GM23338 (cell line): Measurements from ENCODE around the gene STKLD1. TPM values are rescaled to one million over a fixed set of nuclear protein-coding genes. Genes with fewer than 3 reads are reported as not detected.

Source experiments
- ATAC-seq: fragments of 200-7000 bp; cut with Tn5 transposase; 3 replicates; pipeline ENCODE4 v1.9.1; 2020
- DNase-seq: peaks from one replicate; pipeline ENCODE4 v3.0.0-alpha.2; 2015; ENCODE audit warnings: low spot score
- H2AFZ ChIP-seq: fragments of 200-600 bp; sonication (generic); 2 replicates; pipeline ENCODE4 v1.8.0; 2016; ENCODE audit warnings: antibody characterized with exemption, mild to moderate bottlenecking, moderate library complexity
- H3F3A ChIP-seq: fragments of 200-600 bp; sonication (generic); replicated peaks from 2 replicates; pipeline ENCODE4 v1.8.0; 2017; ENCODE audit warnings: antibody characterized with exemption, mixed run types, low read depth
- H3K27ac ChIP-seq: fragments of 200-600 bp; sonication (generic); 2 replicates; pipeline ENCODE4 v1.6.1; 2016; ENCODE audit warnings: low read depth
- H3K27me3 ChIP-seq: fragments of 200-600 bp; sonication (generic); 2 replicates; pipeline ENCODE4 v1.8.0; 2016; ENCODE audit warnings: mild to moderate bottlenecking, mixed run types, moderate library complexity; ENCODE audit not compliant: insufficient read depth
- H3K36me3 ChIP-seq: fragments of 200-600 bp; sonication (generic); 2 replicates; pipeline ENCODE4 v1.8.0; 2016; ENCODE audit warnings: mild to moderate bottlenecking; ENCODE audit not compliant: insufficient read depth
- H3K4me1 ChIP-seq: fragments of 200-600 bp; sonication (generic); 2 replicates; pipeline ENCODE4 v1.8.0; 2016; ENCODE audit warnings: mild to moderate bottlenecking, moderate library complexity; ENCODE audit not compliant: insufficient read depth
- H3K4me2 ChIP-seq: fragments of 200-600 bp; sonication (generic); 2 replicates; pipeline ENCODE4 v1.7.1; 2017; ENCODE audit warnings: mixed run types
- H3K4me3 ChIP-seq: fragments of 200-600 bp; sonication (generic); 2 replicates; pipeline ENCODE4 v1.6.1; 2016; ENCODE audit warnings: mixed run types
- H3K79me2 ChIP-seq: fragments of 200-600 bp; sonication (generic); replicated peaks from 2 replicates; pipeline ENCODE4 v1.8.0; 2017; ENCODE audit warnings: mild to moderate bottlenecking; ENCODE audit not compliant: insufficient read depth
- H3K9me2 ChIP-seq: fragments of 200-600 bp; sonication (generic); 2 replicates; pipeline ENCODE4 v1.8.0; 2017; ENCODE audit not compliant: insufficient read depth
- H4K20me1 ChIP-seq: fragments of 200-600 bp; sonication (generic); replicated peaks from 2 replicates; pipeline ENCODE4 v1.8.0; 2017; ENCODE audit warnings: mild to moderate bottlenecking; ENCODE audit not compliant: insufficient read depth
- H3K27ac Mint-ChIP-seq: 2 replicates; pipeline ENCODE4 v1.8.0; 2020; ENCODE audit warnings: inconsistent platforms, mild to moderate bottlenecking, moderate library complexity, mixed read lengths
- H3K27me3 Mint-ChIP-seq: 3 replicates; pipeline ENCODE4 v1.8.0; 2022; ENCODE audit warnings: low read depth, mild to moderate bottlenecking, moderate library complexity, mixed read lengths, inconsistent platforms; ENCODE audit not compliant: insufficient read depth, poor library complexity
- H3K36me3 Mint-ChIP-seq: 3 replicates; pipeline ENCODE4 v1.8.0; 2021; ENCODE audit warnings: low read depth, mild to moderate bottlenecking, inconsistent platforms, moderate library complexity, mixed read lengths
- H3K4me1 Mint-ChIP-seq: 3 replicates; pipeline ENCODE4 v1.8.0; 2020; ENCODE audit warnings: mild to moderate bottlenecking, inconsistent platforms, mixed read lengths
- H3K4me3 Mint-ChIP-seq: 3 replicates; pipeline ENCODE4 v1.8.0; 2021; ENCODE audit warnings: moderate library complexity, mild to moderate bottlenecking, inconsistent platforms, mixed read lengths
- H3K9me3 Mint-ChIP-seq: 3 replicates; pipeline ENCODE4 v1.8.0; 2020; ENCODE audit warnings: moderate library complexity, mild to moderate bottlenecking, inconsistent platforms, mixed read lengths
- CREB1 ChIP-seq: fragments of 250-450 bp; sonication (Bioruptor Pico); IDR thresholded peaks from 2 replicates; pipeline ENCODE4 v1.5.0; 2020; ENCODE audit warnings: low read depth, mild to moderate bottlenecking, moderate library complexity
- EZH2 ChIP-seq: fragments of 200-600 bp; sonication (generic); IDR thresholded peaks from one replicate; pipeline ENCODE4 v1.8.0; 2017; ENCODE audit warnings: antibody characterized with exemption, mild to moderate bottlenecking, low read depth; ENCODE audit not compliant: unreplicated experiment
- EZH2phosphoT487 ChIP-seq: fragments of 200-600 bp; sonication (generic); IDR thresholded peaks from one replicate; pipeline ENCODE4 v1.8.1; 2018; ENCODE audit warnings: antibody characterized with exemption; ENCODE audit not compliant: unreplicated experiment
- JUNB ChIP-seq: IDR thresholded peaks from one replicate; pipeline ENCODE4 v1.6.1; 2016; ENCODE audit warnings: antibody characterized with exemption; ENCODE audit not compliant: unreplicated experiment
- NANOG ChIP-seq: IDR thresholded peaks from 2 replicates; pipeline ENCODE4 v1.6.1; 2016; ENCODE audit warnings: antibody characterized with exemption, borderline replicate concordance
- POLR2AphosphoS5 ChIP-seq: IDR thresholded peaks from 2 replicates; pipeline ENCODE4 v1.6.1; 2016; ENCODE audit warnings: antibody characterized with exemption, low read depth
- STAT1 ChIP-seq: IDR thresholded peaks from one replicate; pipeline ENCODE4 v1.6.1; 2016; ENCODE audit warnings: antibody characterized with exemption; ENCODE audit not compliant: unreplicated experiment
- ZNF114 ChIP-seq: fragments of 250-450 bp; sonication (Bioruptor Pico); IDR thresholded peaks from 2 replicates; pipeline ENCODE4 v1.5.0; 2020; ENCODE audit warnings: mild to moderate bottlenecking, moderate library complexity
- ZNF331 ChIP-seq: fragments of 250-450 bp; sonication (Bioruptor Pico); IDR thresholded peaks from 2 replicates; pipeline ENCODE4 v1.5.0; 2020; ENCODE audit warnings: low read depth, mild to moderate bottlenecking, moderate library complexity
- polyA plus RNA-seq: library from polyadenylated mRNA; unstranded; fragments of >200 nt; fragmentation: Nextera tagmentation; extraction: Ambion mirVana; gene quantifications from 2 replicates; pipeline ENCODE4 v1.2.1, GENCODE V29; 2016
- total RNA-seq: library from RNA; depleted of rRNA; stranded (reverse); fragments of >200 nt; shearing (Covaris generic); gene quantifications from 2 replicates; pipeline ENCODE4 v1.2.3, GENCODE V29; 2014
- TF ChIP-seq, protein P1 (sequence below), 2 experiments: fragments of 200-600 bp in 1 of 2; sonication (generic) in 1 of 2; conservative IDR thresholded peaks; 2 replicates each; pipeline versions ENCODE4 v1.5.1 to v1.6.1; 2016 to 2017; ENCODE audit warnings: antibody characterized with exemption in 2 of 2, low read depth in 2 of 2, mild to moderate bottlenecking in 2 of 2, moderate library complexity in 1 of 2
- TF ChIP-seq, protein P2 (sequence below): IDR thresholded peaks from 2 replicates; pipeline ENCODE4 v1.6.1; 2016; ENCODE audit warnings: antibody characterized with exemption
- TF ChIP-seq, protein P3 (sequence below): fragments of 250-450 bp; sonication (Bioruptor Pico); IDR thresholded peaks from 2 replicates; pipeline ENCODE4 v1.5.0; 2020; ENCODE audit warnings: mild to moderate bottlenecking, moderate library complexity
- TF ChIP-seq, protein P4 (sequence below): IDR thresholded peaks from one replicate; pipeline ENCODE4 v1.6.1; 2018; ENCODE audit warnings: antibody characterized with exemption; ENCODE audit not compliant: unreplicated experiment

Gene STKLD1
- total and polyA plus RNA-seq, 2 experiments from 2014 or later, result 0.57 TPM; not detected in 1

DNA sequence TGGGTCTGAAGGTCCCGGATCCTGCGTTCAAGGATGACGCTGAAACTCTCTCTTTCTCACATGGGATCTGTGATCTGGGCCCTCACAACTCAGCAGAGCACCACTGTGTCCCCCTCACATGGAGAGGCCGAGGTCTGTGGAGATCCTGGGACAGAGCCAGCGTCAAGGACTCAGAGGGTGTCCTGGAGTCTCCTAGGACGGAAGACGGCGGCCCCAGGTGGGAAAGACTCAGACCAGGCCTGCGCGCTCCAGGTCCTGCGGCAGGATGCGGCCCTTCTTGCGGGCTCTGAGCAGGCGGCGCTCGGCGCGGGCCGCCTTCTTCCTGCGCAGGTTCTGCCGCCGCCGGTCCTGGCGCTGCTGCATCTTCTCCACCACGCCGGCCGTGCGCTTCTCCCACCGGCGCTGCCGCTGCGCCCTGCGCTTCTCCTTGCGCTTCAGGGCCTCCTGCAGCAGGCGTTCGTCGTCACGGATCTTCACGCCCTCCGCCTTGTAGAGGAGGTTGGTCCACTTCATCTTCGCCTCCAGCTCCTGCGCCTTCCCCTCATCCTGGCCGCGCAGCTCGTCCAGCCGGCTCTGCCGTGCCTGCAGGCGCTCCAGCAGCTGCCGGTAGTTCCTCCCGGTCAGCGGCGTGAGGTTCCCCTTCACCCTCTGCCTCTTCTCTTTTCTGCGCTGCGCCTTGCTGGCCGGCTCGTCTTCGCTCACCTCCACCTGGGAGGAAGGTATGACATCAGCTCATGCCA lies 44.4 kb upstream of the STKLD1 start:
- no peak overlapping the region for H3K4me3 ChIP-seq
- Mint-ChIP-seq H3K4me1 (peaks cover 16% of the 10 kb centered on the region), H3K27ac (no peak overlapping the region), H3K4me3 (no peak overlapping the region), H3K9me3 (peaks cover 10% of the 10 kb centered on the region; the same call in 2 of the 3 replicates), H3K36me3 (peaks cover 66% of the 10 kb centered on the region), H3K27me3 (peaks cover 29% of the 10 kb centered on the region)
- no peak for DNase-seq
- peaks cover 9% of the 10 kb centered on the region for H3K4me1 ChIP-seq
- H2AFZ ChIP-seq, result no peak overlapping the region
- peaks cover 10% of the 10 kb centered on the region for H3K36me3 ChIP-seq
- TF ChIP-seq, protein P1, sequence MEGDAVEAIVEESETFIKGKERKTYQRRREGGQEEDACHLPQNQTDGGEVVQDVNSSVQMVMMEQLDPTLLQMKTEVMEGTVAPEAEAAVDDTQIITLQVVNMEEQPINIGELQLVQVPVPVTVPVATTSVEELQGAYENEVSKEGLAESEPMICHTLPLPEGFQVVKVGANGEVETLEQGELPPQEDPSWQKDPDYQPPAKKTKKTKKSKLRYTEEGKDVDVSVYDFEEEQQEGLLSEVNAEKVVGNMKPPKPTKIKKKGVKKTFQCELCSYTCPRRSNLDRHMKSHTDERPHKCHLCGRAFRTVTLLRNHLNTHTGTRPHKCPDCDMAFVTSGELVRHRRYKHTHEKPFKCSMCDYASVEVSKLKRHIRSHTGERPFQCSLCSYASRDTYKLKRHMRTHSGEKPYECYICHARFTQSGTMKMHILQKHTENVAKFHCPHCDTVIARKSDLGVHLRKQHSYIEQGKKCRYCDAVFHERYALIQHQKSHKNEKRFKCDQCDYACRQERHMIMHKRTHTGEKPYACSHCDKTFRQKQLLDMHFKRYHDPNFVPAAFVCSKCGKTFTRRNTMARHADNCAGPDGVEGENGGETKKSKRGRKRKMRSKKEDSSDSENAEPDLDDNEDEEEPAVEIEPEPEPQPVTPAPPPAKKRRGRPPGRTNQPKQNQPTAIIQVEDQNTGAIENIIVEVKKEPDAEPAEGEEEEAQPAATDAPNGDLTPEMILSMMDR (conservative IDR thresholded peaks at IDR 0.05; ENCODE audit: low read depth in 2 of 2), result no peak
- no peak for TF ChIP-seq STAT1
- no peak for TF ChIP-seq ZNF114 (CRISPR knock-in tag)
- no peak for TF ChIP-seq NANOG
- TF ChIP-seq, protein P2, sequence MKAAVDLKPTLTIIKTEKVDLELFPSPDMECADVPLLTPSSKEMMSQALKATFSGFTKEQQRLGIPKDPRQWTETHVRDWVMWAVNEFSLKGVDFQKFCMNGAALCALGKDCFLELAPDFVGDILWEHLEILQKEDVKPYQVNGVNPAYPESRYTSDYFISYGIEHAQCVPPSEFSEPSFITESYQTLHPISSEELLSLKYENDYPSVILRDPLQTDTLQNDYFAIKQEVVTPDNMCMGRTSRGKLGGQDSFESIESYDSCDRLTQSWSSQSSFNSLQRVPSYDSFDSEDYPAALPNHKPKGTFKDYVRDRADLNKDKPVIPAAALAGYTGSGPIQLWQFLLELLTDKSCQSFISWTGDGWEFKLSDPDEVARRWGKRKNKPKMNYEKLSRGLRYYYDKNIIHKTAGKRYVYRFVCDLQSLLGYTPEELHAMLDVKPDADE, result no peak
- TF ChIP-seq EZH2phosphoT487, result no peak
- no peak for TF ChIP-seq CREB1
- TF ChIP-seq, protein P3, sequence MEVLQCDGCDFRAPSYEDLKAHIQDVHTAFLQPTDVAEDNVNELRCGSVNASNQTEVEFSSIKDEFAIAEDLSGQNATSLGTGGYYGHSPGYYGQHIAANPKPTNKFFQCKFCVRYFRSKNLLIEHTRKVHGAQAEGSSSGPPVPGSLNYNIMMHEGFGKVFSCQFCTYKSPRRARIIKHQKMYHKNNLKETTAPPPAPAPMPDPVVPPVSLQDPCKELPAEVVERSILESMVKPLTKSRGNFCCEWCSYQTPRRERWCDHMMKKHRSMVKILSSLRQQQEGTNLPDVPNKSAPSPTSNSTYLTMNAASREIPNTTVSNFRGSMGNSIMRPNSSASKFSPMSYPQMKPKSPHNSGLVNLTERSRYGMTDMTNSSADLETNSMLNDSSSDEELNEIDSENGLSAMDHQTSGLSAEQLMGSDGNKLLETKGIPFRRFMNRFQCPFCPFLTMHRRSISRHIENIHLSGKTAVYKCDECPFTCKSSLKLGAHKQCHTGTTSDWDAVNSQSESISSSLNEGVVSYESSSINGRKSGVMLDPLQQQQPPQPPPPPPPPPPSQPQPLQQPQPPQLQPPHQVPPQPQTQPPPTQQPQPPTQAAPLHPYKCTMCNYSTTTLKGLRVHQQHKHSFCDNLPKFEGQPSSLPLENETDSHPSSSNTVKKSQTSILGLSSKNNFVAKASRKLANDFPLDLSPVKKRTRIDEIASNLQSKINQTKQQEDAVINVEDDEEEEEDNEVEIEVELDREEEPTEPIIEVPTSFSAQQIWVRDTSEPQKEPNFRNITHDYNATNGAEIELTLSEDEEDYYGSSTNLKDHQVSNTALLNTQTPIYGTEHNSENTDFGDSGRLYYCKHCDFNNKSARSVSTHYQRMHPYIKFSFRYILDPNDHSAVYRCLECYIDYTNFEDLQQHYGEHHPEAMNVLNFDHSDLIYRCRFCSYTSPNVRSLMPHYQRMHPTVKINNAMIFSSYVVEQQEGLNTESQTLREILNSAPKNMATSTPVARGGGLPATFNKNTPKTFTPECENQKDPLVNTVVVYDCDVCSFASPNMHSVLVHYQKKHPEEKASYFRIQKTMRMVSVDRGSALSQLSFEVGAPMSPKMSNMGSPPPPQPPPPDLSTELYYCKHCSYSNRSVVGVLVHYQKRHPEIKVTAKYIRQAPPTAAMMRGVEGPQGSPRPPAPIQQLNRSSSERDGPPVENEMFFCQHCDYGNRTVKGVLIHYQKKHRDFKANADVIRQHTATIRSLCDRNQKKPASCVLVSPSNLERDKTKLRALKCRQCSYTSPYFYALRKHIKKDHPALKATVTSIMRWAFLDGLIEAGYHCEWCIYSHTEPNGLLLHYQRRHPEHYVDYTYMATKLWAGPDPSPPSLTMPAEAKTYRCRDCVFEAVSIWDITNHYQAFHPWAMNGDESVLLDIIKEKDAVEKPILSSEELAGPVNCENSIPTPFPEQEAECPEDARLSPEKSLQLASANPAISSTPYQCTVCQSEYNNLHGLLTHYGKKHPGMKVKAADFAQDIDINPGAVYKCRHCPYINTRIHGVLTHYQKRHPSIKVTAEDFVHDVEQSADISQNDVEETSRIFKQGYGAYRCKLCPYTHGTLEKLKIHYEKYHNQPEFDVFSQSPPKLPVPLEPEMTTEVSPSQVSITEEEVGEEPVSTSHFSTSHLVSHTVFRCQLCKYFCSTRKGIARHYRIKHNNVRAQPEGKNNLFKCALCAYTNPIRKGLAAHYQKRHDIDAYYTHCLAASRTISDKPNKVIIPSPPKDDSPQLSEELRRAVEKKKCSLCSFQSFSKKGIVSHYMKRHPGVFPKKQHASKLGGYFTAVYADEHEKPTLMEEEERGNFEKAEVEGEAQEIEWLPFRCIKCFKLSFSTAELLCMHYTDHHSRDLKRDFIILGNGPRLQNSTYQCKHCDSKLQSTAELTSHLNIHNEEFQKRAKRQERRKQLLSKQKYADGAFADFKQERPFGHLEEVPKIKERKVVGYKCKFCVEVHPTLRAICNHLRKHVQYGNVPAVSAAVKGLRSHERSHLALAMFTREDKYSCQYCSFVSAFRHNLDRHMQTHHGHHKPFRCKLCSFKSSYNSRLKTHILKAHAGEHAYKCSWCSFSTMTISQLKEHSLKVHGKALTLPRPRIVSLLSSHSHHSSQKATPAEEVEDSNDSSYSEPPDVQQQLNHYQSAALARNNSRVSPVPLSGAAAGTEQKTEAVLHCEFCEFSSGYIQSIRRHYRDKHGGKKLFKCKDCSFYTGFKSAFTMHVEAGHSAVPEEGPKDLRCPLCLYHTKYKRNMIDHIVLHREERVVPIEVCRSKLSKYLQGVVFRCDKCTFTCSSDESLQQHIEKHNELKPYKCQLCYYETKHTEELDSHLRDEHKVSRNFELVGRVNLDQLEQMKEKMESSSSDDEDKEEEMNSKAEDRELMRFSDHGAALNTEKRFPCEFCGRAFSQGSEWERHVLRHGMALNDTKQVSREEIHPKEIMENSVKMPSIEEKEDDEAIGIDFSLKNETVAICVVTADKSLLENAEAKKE (CRISPR knock-in tag), result no peak
- TF ChIP-seq, protein P4, sequence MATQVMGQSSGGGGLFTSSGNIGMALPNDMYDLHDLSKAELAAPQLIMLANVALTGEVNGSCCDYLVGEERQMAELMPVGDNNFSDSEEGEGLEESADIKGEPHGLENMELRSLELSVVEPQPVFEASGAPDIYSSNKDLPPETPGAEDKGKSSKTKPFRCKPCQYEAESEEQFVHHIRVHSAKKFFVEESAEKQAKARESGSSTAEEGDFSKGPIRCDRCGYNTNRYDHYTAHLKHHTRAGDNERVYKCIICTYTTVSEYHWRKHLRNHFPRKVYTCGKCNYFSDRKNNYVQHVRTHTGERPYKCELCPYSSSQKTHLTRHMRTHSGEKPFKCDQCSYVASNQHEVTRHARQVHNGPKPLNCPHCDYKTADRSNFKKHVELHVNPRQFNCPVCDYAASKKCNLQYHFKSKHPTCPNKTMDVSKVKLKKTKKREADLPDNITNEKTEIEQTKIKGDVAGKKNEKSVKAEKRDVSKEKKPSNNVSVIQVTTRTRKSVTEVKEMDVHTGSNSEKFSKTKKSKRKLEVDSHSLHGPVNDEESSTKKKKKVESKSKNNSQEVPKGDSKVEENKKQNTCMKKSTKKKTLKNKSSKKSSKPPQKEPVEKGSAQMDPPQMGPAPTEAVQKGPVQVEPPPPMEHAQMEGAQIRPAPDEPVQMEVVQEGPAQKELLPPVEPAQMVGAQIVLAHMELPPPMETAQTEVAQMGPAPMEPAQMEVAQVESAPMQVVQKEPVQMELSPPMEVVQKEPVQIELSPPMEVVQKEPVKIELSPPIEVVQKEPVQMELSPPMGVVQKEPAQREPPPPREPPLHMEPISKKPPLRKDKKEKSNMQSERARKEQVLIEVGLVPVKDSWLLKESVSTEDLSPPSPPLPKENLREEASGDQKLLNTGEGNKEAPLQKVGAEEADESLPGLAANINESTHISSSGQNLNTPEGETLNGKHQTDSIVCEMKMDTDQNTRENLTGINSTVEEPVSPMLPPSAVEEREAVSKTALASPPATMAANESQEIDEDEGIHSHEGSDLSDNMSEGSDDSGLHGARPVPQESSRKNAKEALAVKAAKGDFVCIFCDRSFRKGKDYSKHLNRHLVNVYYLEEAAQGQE, result no peak
- TF ChIP-seq EZH2, result no peak
- no peak for TF ChIP-seq ZNF331 (CRISPR knock-in tag)
- TF ChIP-seq POLR2AphosphoS5, result no peak
- no peak for TF ChIP-seq JUNB
- no peaks in the 10 kb centered on the region for H3K27me3 ChIP-seq
- H3K79me2 ChIP-seq, result peaks cover 19% of the 10 kb centered on the region
- H3K27ac ChIP-seq, result no peak overlapping the region
- peaks cover 12% of the 10 kb centered on the region; the same call in 1 of the 2 replicates for H4K20me1 ChIP-seq
- peaks cover 27% of the 10 kb centered on the region for H3F3A ChIP-seq
- no peak for ATAC-seq
- H3K9me2 ChIP-seq, result no peaks in the 10 kb centered on the region
- H3K4me2 ChIP-seq, result no peak overlapping the region
